Trophoblast cell (in vitro differentiated cells and primary cell): Measurements from ENCODE around the gene MBP.

Experiments
- DNase-seq, 2 donors: peaks; one replicate each; pipeline ENCODE4 v3.0.0-alpha.2; 2016
- H2AFZ ChIP-seq: 2 replicates; pipeline ENCODE4 v1.6.1; 2013; ENCODE audit warnings: low read length, moderate library complexity, mild to moderate bottlenecking; ENCODE audit not compliant: insufficient read depth, poor library complexity
- H2AK5ac ChIP-seq: 2 replicates; pipeline ENCODE4 v1.6.1; 2013; ENCODE audit warnings: mild to moderate bottlenecking, low read length
- H2BK120ac ChIP-seq: 2 replicates; pipeline ENCODE4 v1.6.1; 2013; ENCODE audit warnings: low read length, mild to moderate bottlenecking, moderate library complexity; ENCODE audit not compliant: insufficient read depth, poor library complexity
- H2BK12ac ChIP-seq: 2 replicates; pipeline ENCODE4 v1.6.1; 2013; ENCODE audit warnings: mild to moderate bottlenecking, low read length, moderate library complexity
- H2BK5ac ChIP-seq: 2 replicates; pipeline ENCODE4 v1.6.1; 2013; ENCODE audit warnings: low read length, low read depth, moderate library complexity, mild to moderate bottlenecking; ENCODE audit not compliant: poor library complexity
- H3K14ac ChIP-seq: 2 replicates; pipeline ENCODE4 v1.6.1; 2013; ENCODE audit warnings: mild to moderate bottlenecking, low read length
- H3K18ac ChIP-seq: 2 replicates; pipeline ENCODE4 v1.6.1; 2013; ENCODE audit warnings: mild to moderate bottlenecking, low read length
- H3K23ac ChIP-seq: 2 replicates; pipeline ENCODE4 v1.6.1; 2013; ENCODE audit warnings: low read length
- H3K27ac ChIP-seq: 2 replicates; pipeline ENCODE4 v1.5.1; 2013; ENCODE audit warnings: low read depth, mild to moderate bottlenecking, inconsistent platforms, low read length, moderate library complexity
- H3K27me3 ChIP-seq: 2 replicates; pipeline ENCODE4 v1.6.1; 2013; ENCODE audit warnings: inconsistent platforms, mild to moderate bottlenecking, low read length, moderate library complexity; ENCODE audit not compliant: insufficient read depth
- H3K36me3 ChIP-seq, 2 experiments: 1 replicate in 1 of 2; 2 replicates in 1 of 2; pipeline ENCODE4 v1.6.1; 2013; ENCODE audit warnings: low read length in 2 of 2, mild to moderate bottlenecking in 2 of 2, moderate library complexity in 1 of 2; ENCODE audit not compliant: insufficient read depth in 2 of 2, control insufficient read depth in 1 of 2
- H3K4ac ChIP-seq: 2 replicates; pipeline ENCODE4 v1.6.1; 2013; ENCODE audit warnings: low read depth, mild to moderate bottlenecking, low read length, moderate library complexity
- H3K4me1 ChIP-seq, 2 experiments: 1 replicate in 1 of 2; 2 replicates in 1 of 2; pipeline ENCODE4 v1.6.1; 2013; ENCODE audit warnings: low read length in 2 of 2, mild to moderate bottlenecking in 2 of 2, moderate library complexity in 1 of 2; ENCODE audit not compliant: insufficient read depth in 2 of 2, control insufficient read depth in 1 of 2
- H3K4me2 ChIP-seq: 2 replicates; pipeline ENCODE4 v1.6.1; 2013; ENCODE audit warnings: inconsistent platforms, mild to moderate bottlenecking, low read length, moderate library complexity
- H3K4me3 ChIP-seq: 2 replicates; pipeline ENCODE4 v1.5.1; 2013; ENCODE audit warnings: mild to moderate bottlenecking, low read depth, low read length, inconsistent platforms
- H3K79me1 ChIP-seq: one replicate; pipeline ENCODE4 v1.6.1; 2013; ENCODE audit warnings: low read length
- H3K79me2 ChIP-seq: 2 replicates; pipeline ENCODE4 v1.6.1; 2013; ENCODE audit warnings: low read length, mild to moderate bottlenecking; ENCODE audit not compliant: control insufficient read depth, insufficient read depth, poor library complexity
- H3K9ac ChIP-seq: 2 replicates; pipeline ENCODE4 v1.6.1; 2013; ENCODE audit warnings: mild to moderate bottlenecking, low read length
- H3K9me3 ChIP-seq: 2 replicates; pipeline ENCODE4 v1.6.1; 2013; ENCODE audit warnings: low read depth, mild to moderate bottlenecking, control low read depth, inconsistent platforms, low read length; ENCODE audit not compliant: insufficient read depth
- H4K12ac ChIP-seq: 2 replicates; pipeline ENCODE4 v1.6.1; 2013; ENCODE audit warnings: low read depth, mild to moderate bottlenecking, low read length, moderate library complexity
- H4K8ac ChIP-seq: 2 replicates; pipeline ENCODE4 v1.6.1; 2013; ENCODE audit warnings: low read depth, mild to moderate bottlenecking, low read length, moderate library complexity
- H4K91ac ChIP-seq: one replicate; pipeline ENCODE4 v1.6.1; 2013; ENCODE audit warnings: low read depth, mild to moderate bottlenecking, low read length, moderate library complexity
- WGBS: extraction: QIAGEN DNeasy Blood & Tissue Kit; methylation state at CpG from one replicate; pipeline ENCODE4 v1.1.7; 2013; ENCODE audit warnings: missing lambda C conversion rate; ENCODE audit not compliant: insufficient read length, insufficient coverage; ENCODE audit errors: extremely low coverage; 5-methylcytosine and 5-hydroxymethylcytosine counted together

MBP gene

GRCh38 chr18:77004555-77005380, 127.8 kb downstream of the MBP start:
- Histone ChIP-seq H4K12ac (no peak overlapping the region), H3K4me1 (no peaks in the 10 kb centered on the region), H3K23ac (no peak overlapping the region), H4K8ac (no peak overlapping the region), H3K79me1 (no peaks in the 10 kb centered on the region), H3K36me3 (no peaks in the 10 kb centered on the region), H3K4me2 (no peak overlapping the region), H3K9me3 (no peaks in the 10 kb centered on the region), H2BK120ac (no peak overlapping the region), H4K91ac (no peak overlapping the region), H3K79me2 (no peaks in the 10 kb centered on the region), H2AFZ (no peak overlapping the region), H3K4me3 (no peak overlapping the region), H3K4ac (no peak overlapping the region), H3K27me3 (no peaks in the 10 kb centered on the region), H3K9ac (no peak overlapping the region), H2BK12ac (no peak overlapping the region), H3K18ac (no peak overlapping the region), H2AK5ac (no peak overlapping the region), H2BK5ac (no peak overlapping the region), H3K14ac (no peak overlapping the region), H3K27ac (no peak overlapping the region)
- WGBS: no CpG with 5 or more reads among the region's 26 CpGs
- DNase-seq: no peak

- H3K4me3 ChIP-seq: no peak overlapping the region
- no peak overlapping the region for H3K9ac ChIP-seq
- no peak for DNase-seq
- H3K79me2 ChIP-seq: no peaks in the 10 kb centered on the region
- H3K4ac ChIP-seq: no peak overlapping the region
- no peaks in the 10 kb centered on the region for H3K36me3 ChIP-seq
- H2AK5ac ChIP-seq: no peak overlapping the region
- no peak overlapping the region for H2BK12ac ChIP-seq
- no peaks in the 10 kb centered on the region for H3K4me1 ChIP-seq
- H3K27ac ChIP-seq: no peak overlapping the region
- no peak overlapping the region for H2AFZ ChIP-seq
- no peak overlapping the region for H2BK5ac ChIP-seq
- no peaks in the 10 kb centered on the region for H3K9me3 ChIP-seq
- H3K27me3 ChIP-seq: no peaks in the 10 kb centered on the region
- no peak overlapping the region for H3K4me2 ChIP-seq
- H4K12ac ChIP-seq: no peak overlapping the region
- H4K91ac ChIP-seq: no peak overlapping the region
- no peak overlapping the region for H3K18ac ChIP-seq
- no peak overlapping the region for H2BK120ac ChIP-seq
- WGBS: no CpG with 5 or more reads among the region's 7 CpGs
- H3K79me1 ChIP-seq: no peaks in the 10 kb centered on the region
- H3K23ac ChIP-seq: no peak overlapping the region
- H3K14ac ChIP-seq: no peak overlapping the region
- no peak overlapping the region for H4K8ac ChIP-seq
Observed at GRCh38 chr18:77003316-77003715, 129.3 kb downstream of the MBP start.

- Histone ChIP-seq H3K4me1 (no peaks in the 10 kb centered on the region), H3K23ac (no peak overlapping the region), H2BK120ac (no peak overlapping the region), H3K79me1 (no peaks in the 10 kb centered on the region), H3K27ac (no peak overlapping the region), H2AK5ac (no peak overlapping the region), H3K4me3 (no peak overlapping the region), H3K4ac (no peak overlapping the region), H3K18ac (no peak overlapping the region), H3K9ac (no peak overlapping the region), H3K79me2 (no peaks in the 10 kb centered on the region), H4K12ac (no peak overlapping the region), H3K14ac (no peak overlapping the region), H3K27me3 (no peaks in the 10 kb centered on the region), H2AFZ (no peak overlapping the region), H3K9me3 (no peaks in the 10 kb centered on the region), H3K36me3 (no peaks in the 10 kb centered on the region), H4K91ac (no peak overlapping the region), H2BK12ac (no peak overlapping the region), H4K8ac (no peak overlapping the region), H3K4me2 (no peak overlapping the region), H2BK5ac (no peak overlapping the region)
- no CpG with 5 or more reads among the region's 10 CpGs for WGBS
- DNase-seq: peak in 1 of 2 donors; percentile 34
Observed at GRCh38 chr18:77002496-77002895, 130.1 kb downstream of the MBP start.

- H3K4ac ChIP-seq: no peak overlapping the region
- no peak for DNase-seq
- H3K4me2 ChIP-seq: no peak overlapping the region
- no peak overlapping the region for H4K12ac ChIP-seq
- H2BK12ac ChIP-seq: no peak overlapping the region
- H3K36me3 ChIP-seq: no peaks in the 10 kb centered on the region
- no peak overlapping the region for H2BK120ac ChIP-seq
- no peaks in the 10 kb centered on the region for H3K4me1 ChIP-seq
- no peak overlapping the region for H2AFZ ChIP-seq
- no peaks in the 10 kb centered on the region for H3K9me3 ChIP-seq
- H4K91ac ChIP-seq: no peak overlapping the region
- H2BK5ac ChIP-seq: no peak overlapping the region
- no peak overlapping the region for H3K4me3 ChIP-seq
- no peak overlapping the region for H3K27ac ChIP-seq
- no peaks in the 10 kb centered on the region for H3K27me3 ChIP-seq
- H3K9ac ChIP-seq: no peak overlapping the region
- no peak overlapping the region for H2AK5ac ChIP-seq
- no CpG with 5 or more reads among the region's 7 CpGs for WGBS
- H3K23ac ChIP-seq: no peak overlapping the region
- no peaks in the 10 kb centered on the region for H3K79me2 ChIP-seq
- no peaks in the 10 kb centered on the region for H3K79me1 ChIP-seq
- no peak overlapping the region for H4K8ac ChIP-seq
- no peak overlapping the region for H3K18ac ChIP-seq
- no peak overlapping the region for H3K14ac ChIP-seq
Observed at GRCh38 chr18:77001979-77002378, 130.6 kb downstream of the MBP start.
